Activated CD4-positive, alpha-beta T cell treated with anti-CD3 and anti-CD28 coated beads, Interleukin-2, amount 10 ng/mL, durations not matched to agents 24 days and 14 days (primary cell): ENCODE data around the gene TBC1D1. TPM values are rescaled to one million over a fixed set of nuclear protein-coding genes. Genes with fewer than 3 reads are reported as not detected.

Experiments
- DNase-seq: peaks from one replicate; pipeline ENCODE4 v3.0.0; 2022
- H3K27ac Mint-ChIP-seq: one replicate; pipeline ENCODE4 v1.8.0; 2022; ENCODE audit warnings: mild to moderate bottlenecking, mixed read lengths
- H3K27me3 Mint-ChIP-seq: one replicate; pipeline ENCODE4 v1.8.0; 2022; ENCODE audit warnings: mixed read lengths
- H3K36me3 Mint-ChIP-seq: one replicate; pipeline ENCODE4 v1.8.0; 2022; ENCODE audit warnings: low read depth, mild to moderate bottlenecking, mixed read lengths
- H3K4me1 Mint-ChIP-seq: one replicate; pipeline ENCODE4 v1.8.0; 2021; ENCODE audit warnings: mixed read lengths
- H3K4me3 Mint-ChIP-seq: one replicate; pipeline ENCODE4 v1.8.0; 2022; ENCODE audit warnings: mild to moderate bottlenecking, moderate library complexity, mixed read lengths
- H3K9me3 Mint-ChIP-seq: one replicate; pipeline ENCODE4 v1.8.0; 2021; ENCODE audit warnings: mixed read lengths
- intact Hi-C: fragments of 100-400 bp; cut with micrococcal nuclease; formaldehyde crosslinking; loops from one replicate; pipeline ENCODE4 v1.15.1; 2023
- total RNA-seq: library from RNA; stranded (reverse); gene quantifications from 2 replicates; pipeline ENCODE4 v1.2.3, GENCODE V29; 2022

The TBC1D1 gene
- total RNA-seq, 1 donor from 2014 or later = 61.6 TPM

- no peak overlapping the region for H3K27ac Mint-ChIP-seq
- H3K36me3 Mint-ChIP-seq = peaks cover 33% of the 10 kb centered on the region
- no peak overlapping the region for H3K4me3 Mint-ChIP-seq
- no peaks in the 10 kb centered on the region for H3K9me3 Mint-ChIP-seq
- no peaks in the 10 kb centered on the region for H3K27me3 Mint-ChIP-seq
- no peaks in the 10 kb centered on the region for H3K4me1 Mint-ChIP-seq
- intact Hi-C loops = no loop called here
- no peak for DNase-seq
Measured at GRCh38 chr4:38045289-38045988, 154.6 kb downstream of the TBC1D1 start.

GRCh38 chr4:38046727-38047489, 156.0 kb downstream of the TBC1D1 start:
- intact Hi-C loops = no loop called here
- Mint-ChIP-seq H3K9me3 (no peaks in the 10 kb centered on the region), H3K27ac (no peak overlapping the region), H3K4me1 (no peaks in the 10 kb centered on the region), H3K4me3 (no peak overlapping the region), H3K36me3 (peaks cover 29% of the 10 kb centered on the region), H3K27me3 (no peaks in the 10 kb centered on the region)
- DNase-seq = no peak

GRCh38 chr4:38049545-38050170, 158.8 kb downstream of the TBC1D1 start:
- no peak for DNase-seq
- Mint-ChIP-seq H3K9me3 (no peaks in the 10 kb centered on the region), H3K36me3 (peaks cover 33% of the 10 kb centered on the region), H3K4me3 (no peak overlapping the region), H3K27ac (no peak overlapping the region), H3K27me3 (no peaks in the 10 kb centered on the region), H3K4me1 (no peaks in the 10 kb centered on the region)
- intact Hi-C loops = no loop called here

GRCh38 chr4:38050560-38051350, 159.9 kb downstream of the TBC1D1 start:
- no peaks in the 10 kb centered on the region for H3K9me3 Mint-ChIP-seq
- H3K36me3 Mint-ChIP-seq = peaks cover 31% of the 10 kb centered on the region
- no peaks in the 10 kb centered on the region for H3K4me1 Mint-ChIP-seq
- H3K27me3 Mint-ChIP-seq = no peaks in the 10 kb centered on the region
- no peak for DNase-seq
- H3K27ac Mint-ChIP-seq = no peak overlapping the region
- no peak overlapping the region for H3K4me3 Mint-ChIP-seq
- intact Hi-C loops = no loop called here

- H3K4me1 Mint-ChIP-seq = no peaks in the 10 kb centered on the region
- H3K9me3 Mint-ChIP-seq = no peaks in the 10 kb centered on the region
- H3K4me3 Mint-ChIP-seq = no peak overlapping the region
- peaks cover 35% of the 10 kb centered on the region for H3K36me3 Mint-ChIP-seq
- DNase-seq = no peak
- no peaks in the 10 kb centered on the region for H3K27me3 Mint-ChIP-seq
- intact Hi-C loops = no loop called here
- H3K27ac Mint-ChIP-seq = no peak overlapping the region
Measured at GRCh38 chr4:38055566-38055965, 164.7 kb downstream of the TBC1D1 start.

- H3K4me3 Mint-ChIP-seq = no peak overlapping the region
- H3K36me3 Mint-ChIP-seq = peaks cover 39% of the 10 kb centered on the region
- DNase-seq = no peak
- H3K9me3 Mint-ChIP-seq = no peaks in the 10 kb centered on the region
- no peaks in the 10 kb centered on the region for H3K27me3 Mint-ChIP-seq
- H3K27ac Mint-ChIP-seq = no peak overlapping the region
- intact Hi-C loops = no loop called here
- no peaks in the 10 kb centered on the region for H3K4me1 Mint-ChIP-seq
Measured at GRCh38 chr4:38056011-38056685, 165.3 kb downstream of the TBC1D1 start.

- no peaks in the 10 kb centered on the region for H3K9me3 Mint-ChIP-seq
- no peaks in the 10 kb centered on the region for H3K27me3 Mint-ChIP-seq
- H3K27ac Mint-ChIP-seq = no peak overlapping the region
- intact Hi-C loops = no loop called here
- DNase-seq = no peak
- no peak overlapping the region for H3K4me3 Mint-ChIP-seq
- H3K4me1 Mint-ChIP-seq = peaks cover 12% of the 10 kb centered on the region
- peaks cover 39% of the 10 kb centered on the region for H3K36me3 Mint-ChIP-seq
Measured at GRCh38 chr4:38058151-38058550, 167.3 kb downstream of the TBC1D1 start.

- intact Hi-C loops = loop anchor here (5.0 kb wide), 2 partner anchors 101 to 796 kb away; partner anchors contain the start of gene TLR6
- H3K27ac Mint-ChIP-seq = no peak overlapping the region
- H3K4me3 Mint-ChIP-seq = no peak overlapping the region
- peaks cover 12% of the 10 kb centered on the region for H3K4me1 Mint-ChIP-seq
- H3K27me3 Mint-ChIP-seq = no peaks in the 10 kb centered on the region
- H3K9me3 Mint-ChIP-seq = no peaks in the 10 kb centered on the region
- DNase-seq = no peak
- H3K36me3 Mint-ChIP-seq = peaks cover 31% of the 10 kb centered on the region
Measured at GRCh38 chr4:38060829-38061431, 170.0 kb downstream of the TBC1D1 start.

- DNase-seq = peak; percentile 88
Measured at GRCh38 chr4:38062088-38062775, 171.3 kb downstream of the TBC1D1 start.

GRCh38 chr4:38062776-38063097, 171.9 kb downstream of the TBC1D1 start:
- intact Hi-C loops = loop anchor here (1.0 to 5.0 kb wide), 7 partner anchors 70 to 795 kb away; partner anchors contain the start of gene TLR6
- Mint-ChIP-seq H3K27me3 (no peaks in the 10 kb centered on the region), H3K4me1 (peaks cover 12% of the 10 kb centered on the region), H3K27ac (no peak overlapping the region), H3K4me3 (peak overlapping the region; percentile 88), H3K36me3 (peaks cover 29% of the 10 kb centered on the region), H3K9me3 (no peaks in the 10 kb centered on the region)
- DNase-seq = no peak

More at GRCh38 chr4:38062088-38062775, 171.3 kb downstream of the TBC1D1 start:
- Mint-ChIP-seq H3K4me1 (peaks cover 12% of the 10 kb centered on the region), H3K9me3 (no peaks in the 10 kb centered on the region), H3K36me3 (peaks cover 27% of the 10 kb centered on the region), H3K27ac (peak overlapping the region; percentile 69), H3K4me3 (peak overlapping the region; percentile 88), H3K27me3 (no peaks in the 10 kb centered on the region)
- intact Hi-C loops = loop anchor here (1.0 to 5.0 kb wide), 7 partner anchors 70 to 795 kb away; partner anchors contain the start of gene TLR6

- H3K4me1 Mint-ChIP-seq = peaks cover 18% of the 10 kb centered on the region
- no peak overlapping the region for H3K27ac Mint-ChIP-seq
- no peak overlapping the region for H3K4me3 Mint-ChIP-seq
- DNase-seq = no peak
- intact Hi-C loops = loop anchor here (5.0 kb wide), 1 partner anchor 717 kb away; the partner anchor contains the start of gene TLR10
- no peaks in the 10 kb centered on the region for H3K9me3 Mint-ChIP-seq
- H3K36me3 Mint-ChIP-seq = peaks cover 33% of the 10 kb centered on the region
- H3K27me3 Mint-ChIP-seq = no peaks in the 10 kb centered on the region
Measured at GRCh38 chr4:38065176-38065575, 174.3 kb downstream of the TBC1D1 start.

GRCh38 chr4:38065900-38066299, 175.0 kb downstream of the TBC1D1 start:
- no peaks in the 10 kb centered on the region for H3K9me3 Mint-ChIP-seq
- no peak overlapping the region for H3K27ac Mint-ChIP-seq

More at GRCh38 chr4:38065900-38066299, 175.0 kb downstream of the TBC1D1 start:
- peaks cover 18% of the 10 kb centered on the region for H3K4me1 Mint-ChIP-seq
- H3K4me3 Mint-ChIP-seq = no peak overlapping the region
- DNase-seq = no peak
- peaks cover 27% of the 10 kb centered on the region for H3K36me3 Mint-ChIP-seq
- intact Hi-C loops = loop anchor here (5.0 kb wide), 1 partner anchor 716 kb away; the partner anchor contains the start of gene TLR10
- H3K27me3 Mint-ChIP-seq = no peaks in the 10 kb centered on the region
